HCEC 1CT (cell line): ENCODE data around the gene ATP11A.
"Not testable (repeated sequence)": the region's sequence is repeated elsewhere in the genome, so short reads cannot be mapped to it uniquely, and the experiment has no call there.

Experiments used
- DNase-seq: peaks from one replicate; pipeline ENCODE4 v3.0.0-alpha.2; 2017

The ATP11A gene

GRCh38 chr13:112843392-112844111 is 153.7 kb downstream of the ATP11A start:
- no peak for DNase-seq

DNA sequence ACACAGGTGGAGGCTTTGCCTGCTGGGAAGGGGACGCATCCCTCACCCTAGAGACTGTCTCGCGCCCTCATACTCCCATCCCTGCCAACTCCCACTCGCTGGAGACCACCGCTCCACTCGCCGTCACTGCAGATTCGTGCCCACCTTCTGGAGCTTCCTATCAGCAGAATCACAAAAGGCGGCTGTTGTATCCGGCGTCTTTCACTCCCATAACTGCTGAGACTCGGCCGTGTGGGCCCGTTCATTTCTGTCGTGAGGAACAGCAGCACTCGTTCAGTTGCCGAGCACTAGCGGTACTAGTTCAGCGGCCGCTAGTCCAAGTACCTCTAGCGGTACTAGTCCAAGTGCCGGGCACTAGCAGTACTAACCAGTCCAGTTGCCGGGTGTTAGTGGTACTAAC is 154.6 kb downstream of the ATP11A start:
- no peak for DNase-seq

DNA sequence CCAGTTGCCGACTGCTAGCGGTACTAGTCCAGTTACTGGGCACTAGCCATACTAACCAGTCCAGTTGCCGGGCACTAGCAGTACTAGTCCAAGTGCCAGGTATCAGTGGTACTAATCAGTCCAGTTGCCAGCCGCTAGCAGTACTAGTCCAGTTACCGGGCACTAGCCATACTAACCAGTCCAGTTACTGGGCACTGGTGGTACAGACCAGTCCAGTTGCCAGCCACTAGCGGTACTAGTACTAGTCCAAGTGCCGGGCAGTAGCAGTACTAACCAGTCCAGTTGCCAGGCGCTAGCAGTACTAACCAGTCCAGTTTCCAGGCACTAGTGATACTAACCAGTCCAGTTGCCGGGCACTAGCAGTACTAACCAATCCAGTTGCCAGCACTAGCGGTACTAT is 155.0 kb downstream of the ATP11A start:
- DNase-seq: no peak

- no peak for DNase-seq
Measured at GRCh38 chr13:112845511-112846144, 155.8 kb downstream of the ATP11A start.

DNA sequence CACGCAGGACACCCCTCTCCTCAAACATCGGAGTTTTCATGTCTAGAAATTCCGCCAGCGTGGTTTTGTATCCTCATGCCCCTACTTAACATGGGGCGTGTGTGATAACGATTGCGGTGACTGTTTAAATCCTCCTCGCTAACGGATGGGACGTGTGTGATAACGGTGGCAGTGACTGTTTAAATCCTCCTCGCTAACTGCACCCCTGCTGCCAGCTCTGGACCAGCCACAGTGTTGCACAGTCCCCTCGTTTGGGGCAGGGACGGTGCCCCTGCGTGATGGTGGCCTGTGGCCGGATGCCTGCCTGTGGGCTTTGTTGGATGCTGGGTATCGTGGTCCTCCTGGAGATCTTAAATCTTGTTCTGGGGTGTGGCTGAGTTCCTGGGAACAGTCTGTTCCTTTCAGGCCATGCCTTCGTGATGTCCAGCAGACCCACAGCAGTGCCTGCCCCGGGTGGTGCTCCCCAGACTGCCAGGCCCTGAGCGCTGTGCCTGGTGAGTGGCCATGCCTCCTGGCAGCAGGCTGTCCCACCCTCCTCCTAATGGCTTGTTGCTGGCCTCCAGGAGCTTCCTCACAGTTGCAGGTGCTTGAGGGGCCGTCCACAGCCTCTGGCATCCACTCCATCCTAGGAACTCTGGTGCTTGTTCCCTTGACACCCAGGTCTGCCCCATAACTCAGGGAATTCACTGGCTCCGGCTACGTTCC is 156.7 kb downstream of the ATP11A start:
- DNase-seq: no peak

- no peak for DNase-seq
Measured at GRCh38 chr13:112849500-112849899, 159.7 kb downstream of the ATP11A start.

DNA sequence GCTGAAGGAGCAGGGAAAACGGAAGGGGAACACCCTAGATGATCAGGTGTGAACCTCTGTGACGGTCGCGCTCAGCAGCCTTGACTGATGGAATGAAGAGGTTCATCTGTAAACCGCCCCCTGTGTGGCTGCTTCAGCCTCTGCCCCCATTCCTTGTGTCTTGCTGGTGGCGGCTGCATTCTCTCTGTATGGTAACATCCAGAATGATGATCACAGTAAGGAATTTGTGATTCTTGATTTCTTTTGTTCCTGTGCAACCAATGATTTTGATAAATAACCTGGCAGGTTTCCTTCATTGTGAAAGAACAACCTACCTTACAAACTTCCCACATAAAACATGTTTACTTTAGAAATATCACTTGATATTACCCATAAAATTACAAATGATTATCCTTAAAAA is 160.4 kb downstream of the ATP11A start:
- DNase-seq: no peak

GRCh38 chr13:112851107-112852038 is 161.5 kb downstream of the ATP11A start:
- no peak for DNase-seq

GRCh38 chr13:112852392-112852791 is 162.6 kb downstream of the ATP11A start:
- no peak for DNase-seq

DNA sequence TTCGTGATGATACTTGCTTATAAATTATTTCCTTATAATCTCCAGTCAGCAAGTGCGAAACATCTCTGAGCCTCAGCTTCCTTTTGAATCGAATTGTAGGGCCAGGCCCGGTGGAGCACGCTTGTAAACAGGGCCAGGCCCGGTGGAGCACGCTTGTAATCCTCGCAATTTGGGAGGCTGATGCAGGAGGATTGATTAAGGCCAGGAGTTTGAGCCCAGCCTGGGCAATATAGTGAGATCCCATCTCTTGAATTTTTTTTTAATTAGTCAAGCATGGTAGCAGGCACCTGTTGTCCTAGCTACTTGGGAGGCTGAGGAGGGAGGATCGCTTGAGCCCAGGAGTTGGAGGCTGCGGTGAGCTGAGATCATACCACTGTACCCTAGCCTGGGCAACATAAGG is 163.0 kb downstream of the ATP11A start:
- no peak for DNase-seq

DNA sequence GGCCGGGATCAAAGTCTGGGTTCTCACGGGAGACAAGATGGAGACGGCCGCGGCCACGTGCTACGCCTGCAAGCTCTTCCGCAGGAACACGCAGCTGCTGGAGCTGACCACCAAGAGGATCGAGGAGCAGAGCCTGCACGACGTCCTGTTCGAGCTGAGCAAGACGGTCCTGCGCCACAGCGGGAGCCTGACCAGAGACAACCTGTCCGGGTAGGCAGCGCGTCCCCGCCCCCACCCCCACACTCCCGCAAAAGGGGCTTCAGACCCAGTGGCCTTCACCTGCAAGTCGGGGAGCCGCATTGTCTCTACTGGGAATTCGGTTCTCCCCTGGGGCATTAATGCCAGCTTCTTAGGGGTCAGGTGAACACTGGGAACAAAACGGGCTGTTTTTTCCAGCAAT is 164.5 kb downstream of the ATP11A start:
- no peak for DNase-seq

DNA sequence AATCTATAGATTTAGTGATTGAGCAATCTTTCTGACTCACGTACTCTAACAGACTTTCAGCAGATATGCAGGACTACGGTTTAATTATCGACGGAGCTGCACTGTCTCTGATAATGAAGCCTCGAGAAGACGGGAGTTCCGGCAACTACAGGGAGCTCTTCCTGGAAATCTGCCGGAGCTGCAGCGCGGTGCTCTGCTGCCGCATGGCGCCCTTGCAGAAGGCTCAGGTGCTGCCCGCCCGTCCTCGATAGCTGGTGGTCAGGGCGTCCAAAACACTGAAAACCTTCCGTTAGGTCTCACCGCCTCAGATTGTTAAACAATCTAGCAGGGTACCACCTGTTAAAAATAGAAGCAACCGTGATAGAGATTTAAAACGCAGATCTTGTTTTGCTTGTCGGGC is 166.0 kb downstream of the ATP11A start:
- no peak for DNase-seq

DNA sequence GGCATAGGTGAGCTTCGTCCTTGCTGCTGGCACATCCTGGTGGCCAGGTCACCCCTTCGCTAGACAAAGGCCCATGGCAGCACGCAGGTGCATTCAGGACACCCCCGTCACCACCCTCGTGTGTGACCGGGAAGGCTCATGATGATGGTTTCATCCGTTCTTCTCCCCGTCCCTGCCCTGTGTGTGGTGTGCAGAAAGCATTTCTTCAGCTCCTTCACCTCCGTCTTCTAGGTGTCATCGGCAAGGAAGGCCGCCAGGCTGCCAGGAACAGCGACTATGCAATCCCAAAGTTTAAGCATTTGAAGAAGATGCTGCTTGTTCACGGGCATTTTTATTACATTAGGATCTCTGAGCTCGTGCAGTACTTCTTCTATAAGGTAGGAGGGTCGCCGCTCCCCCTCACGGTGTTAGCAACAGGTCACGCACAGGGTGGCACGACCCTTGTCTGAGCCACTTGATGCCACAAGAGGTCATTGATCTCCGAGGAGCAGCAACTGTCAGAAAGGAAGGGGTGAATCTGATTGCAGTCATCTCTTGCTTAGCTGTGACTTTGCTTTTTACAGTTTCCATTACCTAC is 168.2 kb downstream of the ATP11A start:
- DNase-seq: no peak

- DNase-seq: no peak
Measured at GRCh38 chr13:112859128-112859816, 169.4 kb downstream of the ATP11A start.

- DNase-seq: peak; percentile 22
Measured at GRCh38 chr13:112859817-112860190, 170.0 kb downstream of the ATP11A start.

GRCh38 chr13:112861876-112862615 is 172.2 kb downstream of the ATP11A start:
- no peak for DNase-seq

DNA sequence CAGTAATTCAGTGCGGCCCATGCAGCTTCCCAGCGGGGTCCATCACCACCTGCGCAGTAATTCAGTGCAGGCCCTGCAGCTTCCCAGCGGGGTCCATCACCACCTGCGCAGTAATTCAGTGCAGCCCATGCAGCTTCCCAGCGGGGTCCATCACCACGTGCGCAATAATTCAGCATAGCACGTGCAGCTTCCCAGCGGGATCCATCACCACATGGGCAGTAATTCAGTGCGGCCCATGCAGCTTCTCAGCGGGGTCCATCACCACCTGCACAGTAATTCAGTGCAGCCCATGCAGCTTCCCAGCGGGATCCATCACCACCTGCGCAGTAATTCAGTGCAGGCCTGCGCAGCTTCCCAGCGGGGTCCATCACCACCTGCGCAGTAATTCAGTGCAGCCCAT is 173.5 kb downstream of the ATP11A start:
- not testable (repeated sequence) for DNase-seq

DNA sequence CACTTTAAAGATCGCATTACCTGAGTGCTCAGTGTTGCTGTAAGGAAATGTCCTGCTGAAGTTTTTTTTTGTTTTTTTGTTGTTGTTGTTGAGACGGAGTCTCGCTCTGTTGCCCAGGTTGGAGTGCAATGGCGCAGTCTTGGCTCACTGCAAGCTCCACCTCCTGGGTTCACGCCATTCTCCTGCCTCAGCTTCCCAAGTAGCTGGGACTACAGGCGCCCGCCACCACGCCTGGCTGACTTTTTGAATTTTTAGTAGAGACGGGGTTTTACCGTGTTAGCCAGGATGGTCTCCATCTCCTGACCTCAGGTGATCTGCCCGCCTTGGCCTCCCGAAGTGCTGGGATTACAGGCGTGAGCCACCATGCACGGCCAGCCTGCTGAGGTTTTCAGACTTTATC is 175.6 kb downstream of the ATP11A start:
- not testable (repeated sequence) for DNase-seq

- no peak for DNase-seq
Measured at GRCh38 chr13:112867301-112867711, 177.5 kb downstream of the ATP11A start.

- no peak for DNase-seq
Measured at GRCh38 chr13:112868308-112868707, 178.5 kb downstream of the ATP11A start.
